NCI-H2171 treated with DMSO at 0.1 percent for 48 hours (cell line): ENCODE results near the gene GTF2A1.

Source experiments
- DNase-seq: peaks from one replicate; lab custom pipeline; 2025; lab: John Stamatoyannopoulos, UW

GTF2A1 gene

GRCh38 chr14:81177225-81177624 is 43.5 kb downstream of the GTF2A1 start:
- no peak for DNase-seq

GRCh38 chr14:81176241-81176640 is 44.5 kb downstream of the GTF2A1 start:
- DNase-seq = no peak

GRCh38 chr14:81172881-81173280 is 47.9 kb downstream of the GTF2A1 start:
- no peak for DNase-seq

- DNase-seq = no peak
Observed at GRCh38 chr14:81172353-81172752, 48.4 kb downstream of the GTF2A1 start.

GRCh38 chr14:81170829-81171195 is 49.9 kb downstream of the GTF2A1 start:
- DNase-seq = no peak

- peak; percentile 97 for DNase-seq
Observed at GRCh38 chr14:81170104-81170828, 50.5 kb downstream of the GTF2A1 start.

GRCh38 chr14:81169711-81170103 is 51.1 kb downstream of the GTF2A1 start:
- DNase-seq = peak; percentile 61

GRCh38 chr14:81169267-81169666 is 51.5 kb downstream of the GTF2A1 start:
- DNase-seq = no peak

- no peak for DNase-seq
Observed at GRCh38 chr14:81166121-81166520, 54.6 kb downstream of the GTF2A1 start.

- no peak for DNase-seq
Observed at GRCh38 chr14:81165188-81165587, 55.6 kb downstream of the GTF2A1 start.

- peak; percentile 82 for DNase-seq
Observed at GRCh38 chr14:81164167-81164774, 56.5 kb downstream of the GTF2A1 start.

GRCh38 chr14:81162941-81163340 is 57.8 kb downstream of the GTF2A1 start:
- DNase-seq = no peak

- DNase-seq = no peak
Observed at GRCh38 chr14:81161749-81162148, 59.0 kb downstream of the GTF2A1 start.

- no peak for DNase-seq
Observed at GRCh38 chr14:81161088-81161487, 59.7 kb downstream of the GTF2A1 start.

GRCh38 chr14:81157431-81157830 is 63.3 kb downstream of the GTF2A1 start:
- DNase-seq = no peak

GRCh38 chr14:81153187-81153586 is 67.6 kb downstream of the GTF2A1 start:
- no peak for DNase-seq

- no peak for DNase-seq
Observed at GRCh38 chr14:81148635-81149034, 72.1 kb downstream of the GTF2A1 start.

- DNase-seq = peak; percentile 20
Observed at GRCh38 chr14:81147140-81147897, 73.4 kb downstream of the GTF2A1 start.

GRCh38 chr14:81144824-81145603 is 75.7 kb downstream of the GTF2A1 start:
- no peak for DNase-seq

GRCh38 chr14:81143793-81144192 is 77.0 kb downstream of the GTF2A1 start:
- no peak for DNase-seq

GRCh38 chr14:81141426-81141825 is 79.3 kb downstream of the GTF2A1 start:
- DNase-seq = no peak

- DNase-seq = no peak
Observed at GRCh38 chr14:81138429-81138828, 82.3 kb downstream of the GTF2A1 start.
